WERI-Rb-1 (cell line): ENCODE data around the gene RPS6KC1.
"Not testable (repeated sequence)": the region's sequence is repeated elsewhere in the genome, so short reads cannot be mapped to it uniquely, and the experiment has no call there.

Experiments
- DNase-seq: peaks from one replicate; pipeline ENCODE4 v3.0.0-alpha.2; 2020
- H3K27ac ChIP-seq: fragments of 250-450 bp; sonication (Bioruptor Pico); 2 replicates; pipeline ENCODE4 v1.5.1; 2020; ENCODE audit warnings: mild to moderate bottlenecking, moderate library complexity
- H3K27me3 ChIP-seq: fragments of 250-450 bp; sonication (Bioruptor Pico); 2 replicates; pipeline ENCODE4 v1.5.1; 2021; ENCODE audit warnings: mild to moderate bottlenecking, low read depth, moderate library complexity; ENCODE audit not compliant: insufficient read depth, severe bottlenecking
- H3K36me3 ChIP-seq: fragments of 250-450 bp; sonication (Bioruptor Pico); 2 replicates; pipeline ENCODE4 v1.5.1; 2020; ENCODE audit warnings: mild to moderate bottlenecking, moderate library complexity
- H3K4me3 ChIP-seq: 2 replicates; pipeline ENCODE4 v1.5.1; 2011; ENCODE audit warnings: low read depth, mild to moderate bottlenecking, control low read depth, low read length
- H3K9me3 ChIP-seq: fragments of 250-450 bp; sonication (Bioruptor Pico); 2 replicates; pipeline ENCODE4 v1.5.1; 2021; ENCODE audit warnings: mild to moderate bottlenecking, moderate library complexity; ENCODE audit not compliant: severe bottlenecking
- CTCF ChIP-seq: IDR thresholded peaks from 2 replicates; pipeline ENCODE4 v1.5.1; 2011; ENCODE audit warnings: low read depth, mild to moderate bottlenecking, control low read depth, inconsistent platforms, low read length

RPS6KC1 gene

GRCh38 chr1:213194383-213194782 lies 143.3 kb downstream of the RPS6KC1 start:
- H3K27ac ChIP-seq = no peak overlapping the region
- no peaks in the 10 kb centered on the region for H3K9me3 ChIP-seq
- DNase-seq = no peak
- no peaks in the 10 kb centered on the region for H3K36me3 ChIP-seq
- no peak for TF ChIP-seq CTCF
- H3K4me3 ChIP-seq = no peak overlapping the region
- H3K27me3 ChIP-seq = no peaks in the 10 kb centered on the region

- H3K27ac ChIP-seq = no peak overlapping the region
- H3K4me3 ChIP-seq = no peak overlapping the region
- H3K9me3 ChIP-seq = no peaks in the 10 kb centered on the region
- no peaks in the 10 kb centered on the region for H3K36me3 ChIP-seq
- TF ChIP-seq CTCF = no peak
- H3K27me3 ChIP-seq = no peaks in the 10 kb centered on the region
- DNase-seq = no peak
Measured at GRCh38 chr1:213194855-213195254, 143.8 kb downstream of the RPS6KC1 start.

GRCh38 chr1:213196328-213197054 lies 145.4 kb downstream of the RPS6KC1 start:
- H3K27me3 ChIP-seq, H3K27ac ChIP-seq, H3K36me3 ChIP-seq, H3K4me3 ChIP-seq, H3K9me3 ChIP-seq, DNase-seq: not testable (repeated sequence)

GRCh38 chr1:213200630-213201029 lies 149.6 kb downstream of the RPS6KC1 start:
- Histone ChIP-seq H3K4me3 (no peak overlapping the region), H3K27me3 (no peaks in the 10 kb centered on the region), H3K27ac (no peak overlapping the region), H3K9me3 (no peaks in the 10 kb centered on the region), H3K36me3 (no peaks in the 10 kb centered on the region)
- no peak for TF ChIP-seq CTCF
- no peak for DNase-seq

DNA sequence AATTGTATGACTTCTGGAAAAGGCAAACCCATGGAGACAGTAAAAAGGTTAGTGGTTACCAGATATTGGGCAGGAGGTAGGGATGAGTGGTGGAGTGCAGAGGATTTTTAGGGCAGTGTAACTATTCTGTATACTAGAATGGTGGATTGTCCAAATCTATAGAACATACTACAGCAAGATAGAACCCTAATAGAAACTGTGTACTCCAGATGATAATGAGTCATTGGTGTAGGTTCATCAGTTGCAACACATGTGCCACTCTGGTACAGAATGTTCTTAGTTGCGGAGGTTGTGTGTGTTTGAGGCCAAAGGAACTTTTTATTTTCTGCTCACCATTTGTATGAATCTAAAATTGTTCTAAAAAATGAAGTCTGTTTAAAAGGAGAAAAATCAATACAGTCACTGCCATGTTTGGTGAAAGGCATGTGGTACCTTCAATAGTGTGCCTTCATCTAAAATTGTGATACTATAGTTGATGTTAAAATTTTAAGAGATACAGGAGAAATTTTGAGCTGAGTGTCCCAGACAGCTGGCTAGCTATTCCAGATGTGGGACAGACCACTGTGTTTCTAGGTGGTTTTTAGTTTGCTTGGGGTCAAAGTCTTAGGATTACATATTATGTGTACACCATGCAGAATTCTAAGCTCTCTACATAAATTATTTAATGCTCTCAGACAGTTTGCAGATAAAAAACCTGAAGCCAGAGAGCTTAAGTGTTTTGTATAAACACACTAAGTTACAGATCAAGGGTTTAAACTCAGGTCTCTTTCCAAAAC lies 150.5 kb downstream of the RPS6KC1 start:
- H3K27ac ChIP-seq = no peak overlapping the region
- H3K4me3 ChIP-seq = no peak overlapping the region
- no peaks in the 10 kb centered on the region for H3K9me3 ChIP-seq
- no peaks in the 10 kb centered on the region for H3K36me3 ChIP-seq
- TF ChIP-seq CTCF = no peak
- no peak for DNase-seq
- no peaks in the 10 kb centered on the region for H3K27me3 ChIP-seq

DNA sequence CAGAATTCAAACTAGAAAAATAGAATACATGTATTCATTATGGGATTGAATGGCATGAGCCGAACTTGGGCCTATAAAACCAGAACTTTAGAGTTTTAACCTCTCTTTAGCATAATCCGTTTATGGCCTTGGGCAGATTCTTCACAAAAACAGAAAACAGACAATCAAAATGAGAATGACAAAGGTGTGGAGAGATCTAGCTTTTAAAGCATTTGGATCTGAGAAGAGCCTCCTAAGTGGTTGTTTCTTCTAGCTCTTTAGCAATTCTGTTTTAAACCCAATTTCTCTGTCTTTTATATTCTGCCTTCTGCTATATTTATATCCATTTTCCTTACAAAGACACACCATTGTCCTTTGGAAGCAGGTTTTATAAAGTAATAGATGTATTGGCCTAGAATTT lies 160.2 kb downstream of the RPS6KC1 start:
- H3K27me3 ChIP-seq = no peaks in the 10 kb centered on the region

DNA sequence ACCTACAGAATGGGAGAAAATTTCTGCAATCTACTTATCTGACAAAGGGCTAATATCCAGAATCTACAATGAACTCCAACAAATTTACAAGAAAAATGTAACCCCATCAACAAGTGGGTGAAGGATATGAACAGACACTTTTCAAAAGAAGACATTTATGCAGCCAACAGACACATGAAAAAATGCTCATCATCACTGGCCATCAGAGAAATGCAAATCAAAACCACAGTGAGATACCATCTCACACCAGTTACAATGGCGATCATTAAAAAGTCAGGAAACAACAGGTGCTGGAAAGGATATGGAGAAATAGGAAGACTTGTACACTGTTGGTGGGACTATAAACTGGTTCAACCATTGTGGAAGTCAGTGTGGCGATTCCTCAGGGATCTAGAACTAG lies 168.0 kb downstream of the RPS6KC1 start:
- H3K27ac ChIP-seq, DNase-seq, H3K36me3 ChIP-seq, H3K4me3 ChIP-seq, H3K9me3 ChIP-seq, H3K27me3 ChIP-seq: not testable (repeated sequence)

More for the DNA sequence above, 160.2 kb downstream of the RPS6KC1 start:
- no peak for TF ChIP-seq CTCF
- Histone ChIP-seq H3K4me3 (no peak overlapping the region), H3K27ac (no peak overlapping the region), H3K36me3 (no peaks in the 10 kb centered on the region), H3K9me3 (no peaks in the 10 kb centered on the region)
- DNase-seq = no peak
